Stomach (tissue), 9 donors: ENCODE measurements around the gene ZNF772. TPM values are rescaled to one million over a fixed set of nuclear protein-coding genes. Genes with fewer than 3 reads are reported as not detected.

Experiments used
- DNase-seq, 2 donors: peaks; one replicate each; pipeline versions ENCODE4 v3.0.0 to v3.0.0-alpha.2; 2013 to 2019
- H3K27ac ChIP-seq, 5 donors: fragments of 200-600 bp in 4 of 5; sonication (generic) in 4 of 5; one replicate each; pipeline ENCODE4 v1.5.1; 2013 to 2019; ENCODE audit warnings: mild to moderate bottlenecking in 1 of 5, moderate library complexity in 1 of 5
- H3K27me3 ChIP-seq, 3 donors: fragments of 200-600 bp; sonication (generic); one replicate each; pipeline ENCODE4 v1.5.1; 2017 to 2019; ENCODE audit warnings: mixed run types in 1 of 3
- H3K36me3 ChIP-seq, 4 donors: fragments of 200-600 bp; sonication (generic); 1 replicate in 3 of 4; 2 replicates in 1 of 4; pipeline ENCODE4 v1.5.1; 2016 to 2019
- H3K4me1 ChIP-seq, 4 donors: fragments of 200-600 bp; sonication (generic); one replicate each; pipeline ENCODE4 v1.5.1; 2016 to 2019
- H3K4me3 ChIP-seq, 4 donors: fragments of 200-600 bp; sonication (generic) in 3 of 4; one replicate each; pipeline ENCODE4 v1.5.1; 2016 to 2019; ENCODE audit warnings: mild to moderate bottlenecking in 1 of 4
- H3K9me3 ChIP-seq, 4 donors: fragments of 200-600 bp; sonication (generic); one replicate each; pipeline ENCODE4 v1.5.1; 2016 to 2019
- CTCF ChIP-seq, 7 experiments: fragments of 450-650 bp in 4 of 7; fragments of 200-600 bp in 3 of 7; sonication (generic) in 3 of 7; IDR thresholded peaks; one replicate each; pipeline ENCODE4 v1.5.1; 2016 to 2019; ENCODE audit warnings: antibody characterized with exemption in 7 of 7, control low read depth in 2 of 7, mild to moderate bottlenecking in 1 of 7
- EP300 ChIP-seq: sonication (generic); formaldehyde crosslinking; IDR thresholded peaks from one replicate; pipeline ENCODE4 v1.6.1; 2017; ENCODE audit warnings: antibody characterized with exemption
- POLR2A ChIP-seq, 4 donors: fragments of 450-650 bp; IDR thresholded peaks; one replicate each; pipeline ENCODE4 v1.6.1; 2016; ENCODE audit warnings: antibody characterized with exemption in 4 of 4, control low read depth in 2 of 4, mild to moderate bottlenecking in 1 of 4, moderate library complexity in 1 of 4
- POLR2AphosphoS5 ChIP-seq, 3 donors: sonication (generic); formaldehyde crosslinking; IDR thresholded peaks; one replicate each; pipeline ENCODE4 v1.6.1; 2016; ENCODE audit warnings: antibody characterized with exemption in 3 of 3
- WGBS, 5 donors: extraction: QIAGEN DNeasy Blood & Tissue Kit in 3 of 5; methylation state at CpG; one replicate each; pipeline versions ENCODE4 v1.1.5 to v1.1.7; 2013 to 2018; 5-methylcytosine and 5-hydroxymethylcytosine counted together
- intact Hi-C: fragments of 100-400 bp; cut with DNase I; formaldehyde crosslinking; loops from one replicate; pipeline ENCODE4 v1.15.1; 2023; ENCODE audit warnings: low total_unique reads
- polyA plus RNA-seq, 3 donors: library from polyadenylated mRNA; stranded (reverse); fragments of 200-250 nt; gene quantifications; one replicate each; pipeline ENCODE4 v1.2.3, GENCODE V29; 2013
- total RNA-seq, 5 donors: library from RNA; depleted of rRNA; stranded (reverse); fragments of >200 nt; gene quantifications; one replicate each; pipeline versions ENCODE4 v1.1.0 to v1.2.3, GENCODE V29; 2014 to 2016
- donor health status: healthy with polysubstance abuse.
- donor health status: Bipolar disorder and iron deficiency.
- donor health status: healthy.

ZNF772 gene
- total and polyA plus RNA-seq, 8 donors: 0.37 to 25.9 (median 1.6) TPM

GRCh38 chr19:57452307-57452706 is 25.1 kb downstream of the ZNF772 start:
- no peak for DNase-seq
- Histone ChIP-seq H3K4me1 (no peaks in the 10 kb centered on the region), H3K4me3 (no peak overlapping the region), H3K27ac (no peak overlapping the region), H3K27me3 (no peaks in the 10 kb centered on the region), H3K36me3 (peaks cover 0 to 50% (median 2%) of the 10 kb centered on the region in 4 donors), H3K9me3 (peaks cover 9 to 92% (median 51%) of the 10 kb centered on the region in 4 donors)
- 89 to 99% (median 95%) methylated on average over 3 of the region's 3 CpGs for WGBS, 5 donors
- TF ChIP-seq CTCF (IDR thresholded peaks at IDR 0.05): no peak
- no peak for TF ChIP-seq POLR2AphosphoS5 (IDR thresholded peaks at IDR 0.05)
- TF ChIP-seq POLR2A (IDR thresholded peaks at IDR 0.05): no peak
- TF ChIP-seq EP300: no peak
- intact Hi-C loops: no loop called here

- no peak overlapping the region for H3K4me3 ChIP-seq
- no peak for DNase-seq
- TF ChIP-seq CTCF (IDR thresholded peaks at IDR 0.05) (no peak), POLR2A (IDR thresholded peaks at IDR 0.05) (no peak), EP300 (no peak), POLR2AphosphoS5 (IDR thresholded peaks at IDR 0.05) (no peak)
- peaks cover 22 to 99% (median 83%) of the 10 kb centered on the region in 4 donors for H3K9me3 ChIP-seq
- H3K27ac ChIP-seq: no peak overlapping the region
- intact Hi-C loops: no loop called here
- peaks cover 27 to 94% (median 59%) of the 10 kb centered on the region in 4 donors for H3K36me3 ChIP-seq
- H3K4me1 ChIP-seq: no peaks in the 10 kb centered on the region
- WGBS, 5 donors: 73 to 94% (median 79%) methylated on average over 5 of the region's 5 CpGs
- no peaks in the 10 kb centered on the region for H3K27me3 ChIP-seq
Measured at GRCh38 chr19:57443121-57443696, 34.2 kb downstream of the ZNF772 start.

GRCh38 chr19:57441979-57442752 is 35.2 kb downstream of the ZNF772 start:
- no peak overlapping the region for H3K27ac ChIP-seq
- H3K4me3 ChIP-seq: no peak overlapping the region
- no peak for DNase-seq
- 74 to 95% (median 81%) methylated on average over 6 to 7 of the region's 7 CpGs for WGBS, 5 donors
- peaks cover 0 to 4% (median 1%) of the 10 kb centered on the region in 4 donors for H3K4me1 ChIP-seq
- intact Hi-C loops: no loop called here
- peaks cover 22 to 96% (median 74%) of the 10 kb centered on the region in 4 donors for H3K9me3 ChIP-seq
- H3K36me3 ChIP-seq: peaks cover 27 to 93% (median 63%) of the 10 kb centered on the region in 4 donors
- no peaks in the 10 kb centered on the region for H3K27me3 ChIP-seq
- TF ChIP-seq CTCF (IDR thresholded peaks at IDR 0.05) (no peak), POLR2A (IDR thresholded peaks at IDR 0.05) (no peak), EP300 (no peak), POLR2AphosphoS5 (IDR thresholded peaks at IDR 0.05) (no peak)

- Histone ChIP-seq H3K9me3 (peaks cover 6 to 65% (median 45%) of the 10 kb centered on the region in 4 donors), H3K36me3 (peaks cover 14 to 63% (median 42%) of the 10 kb centered on the region in 4 donors), H3K4me1 (peaks cover 7 to 26% (median 23%) of the 10 kb centered on the region in 4 donors), H3K4me3 (no peak overlapping the region), H3K27ac (no peak overlapping the region), H3K27me3 (no peaks in the 10 kb centered on the region)
- TF ChIP-seq CTCF (IDR thresholded peaks at IDR 0.05) (no peak), EP300 (no peak), POLR2AphosphoS5 (IDR thresholded peaks at IDR 0.05) (no peak), POLR2A (IDR thresholded peaks at IDR 0.05) (no peak)
- 82 to 95% (median 89%) methylated on average over 9 of the region's 9 CpGs for WGBS, 5 donors
- no peak for DNase-seq
- intact Hi-C loops: no loop called here
Measured at GRCh38 chr19:57438925-57439324, 38.4 kb downstream of the ZNF772 start.
